ENCODE measurements around the gene AXIN2.

AXIN2 gene

GRCh38 chr17:65531256-65532100 is 30.0 kb downstream of the AXIN2 start:
- Histone ChIP-seq H3K4me3 (ENCODE audit: low read depth, low read length) (no peak overlapping the region), H3K4me1 (ENCODE audit: control insufficient read depth, insufficient read depth, low read length) (peaks cover 12% of the 10 kb centered on the region), H3K36me3 (ENCODE audit: control insufficient read depth in 2 of 2, insufficient read depth in 1 of 2, low read length in 2 of 2) (peaks cover 15 to 77% of the 10 kb centered on the region in 2 experiments), H3K27ac (ENCODE audit: extremely low read depth, low read depth, low read length) (no peak overlapping the region; the same call in 1 of the 2 replicates), H3K9me3 (ENCODE audit: control insufficient read depth, insufficient read depth, low read depth, low read length) (no peaks in the 10 kb centered on the region)
- ChIA-PET POLR2A (no interaction called here), CTCF (interaction anchor here (0.5 to 0.9 kb wide), 4 partner anchors 15 to 714 kb away, joined by 3 read pairs; no protein-coding TSS in a partner anchor)
- TF ChIP-seq TCF7L2 (IDR thresholded peaks at IDR 0.05; ENCODE audit: borderline replicate concordance, low read depth, low read length) (0 out of 2 replicates have a peak, but pooled peaks have one; percentile 49), TRIM28 (IDR thresholded peaks at IDR 0.05; ENCODE audit: borderline replicate concordance, low read length) (peak; percentile 61; the same call in 1 of the 2 replicates), ZNF362 (tag by site-specific recombination; IDR thresholded peaks at IDR 0.05) (no peak), ZIC2 (tag by site-specific recombination; IDR thresholded peaks at IDR 0.05) (peak; percentile 89), ZNF19 (tag by site-specific recombination; IDR thresholded peaks at IDR 0.05; ENCODE audit: low read depth) (no peak)

- H3K9me3 ChIP-seq (ENCODE audit: control insufficient read depth, insufficient read depth, low read depth, low read length) = no peaks in the 10 kb centered on the region
- no peak overlapping the region for H3K27ac ChIP-seq (ENCODE audit: extremely low read depth, low read depth, low read length)
- ChIA-PET CTCF (interaction anchor here (0.6 kb wide), 2 partner anchors 35 to 44 kb away, joined by 3 read pairs; no protein-coding TSS in a partner anchor), POLR2A (interaction anchor here (1.6 kb wide), 1 partner anchor 9 kb away, joined by 3 read pairs; no protein-coding TSS in a partner anchor)
- peaks cover 12% of the 10 kb centered on the region for H3K4me1 ChIP-seq (ENCODE audit: control insufficient read depth, insufficient read depth, low read length)
- 0 out of 2 replicates have a peak, but pooled peaks have one; percentile 14 for TF ChIP-seq TCF7L2 (IDR thresholded peaks at IDR 0.05; ENCODE audit: borderline replicate concordance, low read depth, low read length)
- peak; percentile 82 for TF ChIP-seq ZNF449 (tag by site-specific recombination; IDR thresholded peaks at IDR 0.05)
- no peak for TF ChIP-seq ZNF521 (tag by site-specific recombination; IDR thresholded peaks at IDR 0.05)
- TF ChIP-seq ZFP3 (tag by site-specific recombination; IDR thresholded peaks at IDR 0.05; ENCODE audit: low read depth) = no peak
- H3K36me3 ChIP-seq (ENCODE audit: control insufficient read depth in 2 of 2, insufficient read depth in 1 of 2, low read length in 2 of 2) = peaks cover 11 to 69% of the 10 kb centered on the region in 2 experiments
- no peak overlapping the region for H3K4me3 ChIP-seq (ENCODE audit: low read depth, low read length)
Observed at GRCh38 chr17:65530523-65531255, 30.8 kb downstream of the AXIN2 start.

GRCh38 chr17:65529761-65530522 is 31.5 kb downstream of the AXIN2 start:
- ChIA-PET POLR2A (interaction anchor here (1.6 kb wide), 1 partner anchor 10 kb away, joined by 3 read pairs; no protein-coding TSS in a partner anchor), CTCF (interaction anchor here (0.5 to 0.8 kb wide), 4 partner anchors 30 to 554 kb away, joined by 3 to 4 read pairs (median 3); no protein-coding TSS in a partner anchor)
- no peaks in the 10 kb centered on the region for H3K9me3 ChIP-seq (ENCODE audit: control insufficient read depth, insufficient read depth, low read depth, low read length)
- H3K4me1 ChIP-seq (ENCODE audit: control insufficient read depth, insufficient read depth, low read length) = peaks cover 12% of the 10 kb centered on the region
- no peak overlapping the region for H3K27ac ChIP-seq (ENCODE audit: extremely low read depth, low read depth, low read length)
- peaks cover 5 to 62% of the 10 kb centered on the region in 2 experiments for H3K36me3 ChIP-seq (ENCODE audit: control insufficient read depth in 2 of 2, insufficient read depth in 1 of 2, low read length in 2 of 2)
- H3K4me3 ChIP-seq (ENCODE audit: low read depth, low read length) = no peak overlapping the region
- no peak for TF ChIP-seq ZNF513 (tag by site-specific recombination; IDR thresholded peaks at IDR 0.05)
- TF ChIP-seq, protein P1, sequence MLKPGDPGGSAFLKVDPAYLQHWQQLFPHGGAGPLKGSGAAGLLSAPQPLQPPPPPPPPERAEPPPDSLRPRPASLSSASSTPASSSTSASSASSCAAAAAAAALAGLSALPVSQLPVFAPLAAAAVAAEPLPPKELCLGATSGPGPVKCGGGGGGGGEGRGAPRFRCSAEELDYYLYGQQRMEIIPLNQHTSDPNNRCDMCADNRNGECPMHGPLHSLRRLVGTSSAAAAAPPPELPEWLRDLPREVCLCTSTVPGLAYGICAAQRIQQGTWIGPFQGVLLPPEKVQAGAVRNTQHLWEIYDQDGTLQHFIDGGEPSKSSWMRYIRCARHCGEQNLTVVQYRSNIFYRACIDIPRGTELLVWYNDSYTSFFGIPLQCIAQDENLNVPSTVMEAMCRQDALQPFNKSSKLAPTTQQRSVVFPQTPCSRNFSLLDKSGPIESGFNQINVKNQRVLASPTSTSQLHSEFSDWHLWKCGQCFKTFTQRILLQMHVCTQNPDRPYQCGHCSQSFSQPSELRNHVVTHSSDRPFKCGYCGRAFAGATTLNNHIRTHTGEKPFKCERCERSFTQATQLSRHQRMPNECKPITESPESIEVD (tag by site-specific recombination; IDR thresholded peaks at IDR 0.05) = no peak
- no peak for TF ChIP-seq ZNF132 (tag by site-specific recombination; IDR thresholded peaks at IDR 0.05; ENCODE audit: borderline replicate concordance)
- no peak for TF ChIP-seq ZBTB11 (tag by site-specific recombination; conservative IDR thresholded peaks at IDR 0.05; ENCODE audit: low read depth)
- TF ChIP-seq ZNF560 (tag by site-specific recombination; IDR thresholded peaks at IDR 0.05; ENCODE audit: borderline replicate concordance) = no peak
- no peak for TF ChIP-seq ZNF548 (tag by site-specific recombination; IDR thresholded peaks at IDR 0.05)
- TF ChIP-seq ZNF174 (tag by site-specific recombination; IDR thresholded peaks at IDR 0.05) = no peak
- TF ChIP-seq ZBTB48 (tag by site-specific recombination; IDR thresholded peaks at IDR 0.05) = no peak
